Measurements from ENCODE around the gene SLAMF9.
A peak's percentile ranks its signal among the peaks of the same experiment; 100 is the strongest.

The SLAMF9 gene

GRCh38 chr1:159945483-159946241 lies 8.4 kb downstream of the SLAMF9 start, which contains the start of gene IGSF9:
IGSF9 (minus strand) TSS chr1:159945613; CDS start chr1:159943454, 2,159 bp downstream.
- DNase-seq: peak; percentile 86

- DNase-seq: no peak
Measured at GRCh38 chr1:159944623-159945455, 9.2 kb downstream of the SLAMF9 start.

GRCh38 chr1:159943908-159944622 lies 10.0 kb downstream of the SLAMF9 start:
- DNase-seq: peak; percentile 9

DNA sequence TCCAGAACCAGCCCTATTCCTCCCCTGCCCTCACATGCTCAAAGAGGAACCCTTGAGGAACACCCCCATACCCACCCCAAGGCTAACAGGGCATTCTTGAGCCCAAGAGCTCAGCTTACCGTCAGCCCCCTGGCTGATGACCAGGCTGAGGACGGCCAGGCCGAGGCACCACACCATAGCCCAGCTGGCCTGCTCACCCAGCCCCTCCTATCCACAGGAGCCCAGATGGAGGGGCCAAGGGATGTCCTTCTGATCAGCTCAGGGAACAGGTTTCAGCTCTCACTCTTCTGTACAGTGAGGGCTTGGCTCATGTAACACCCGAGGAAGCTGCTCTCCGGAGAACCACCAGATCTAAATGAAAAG lies 10.8 kb downstream of the SLAMF9 start:
- no peak for DNase-seq

DNA sequence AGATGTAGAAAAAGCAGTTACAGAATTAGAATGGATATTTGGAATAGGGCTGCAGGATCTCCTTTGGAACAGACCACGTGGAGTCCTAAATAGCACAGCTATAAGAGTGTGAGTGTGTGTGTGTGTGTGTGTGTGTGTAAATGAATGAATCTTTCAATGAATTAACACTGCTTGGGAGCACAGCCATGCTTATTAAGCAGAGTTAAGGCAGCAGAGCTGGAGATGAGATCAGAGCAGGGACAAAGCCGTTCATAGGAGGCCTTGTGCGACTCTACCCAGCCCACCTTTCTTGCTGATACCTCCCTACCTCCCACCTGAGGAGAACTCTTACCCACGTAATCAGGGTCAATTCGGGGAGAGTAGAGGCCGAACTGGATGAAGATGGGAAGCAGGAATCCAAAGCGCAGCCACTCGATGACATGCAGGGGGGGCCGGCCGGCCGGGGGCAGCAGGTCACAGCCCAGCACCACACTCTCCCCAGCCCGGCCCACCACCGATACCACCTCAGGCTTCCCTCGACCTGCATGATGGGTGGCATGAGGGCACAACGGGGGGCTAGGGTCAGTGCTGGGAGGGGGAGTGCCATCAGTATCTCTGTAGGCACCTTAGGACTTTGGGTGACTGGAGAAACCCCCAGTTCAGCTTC lies 11.3 kb downstream of the SLAMF9 start:
- DNase-seq: no peak

- no peak for DNase-seq
Measured at GRCh38 chr1:159941591-159942560, 12.2 kb downstream of the SLAMF9 start.

GRCh38 chr1:159941141-159941540 lies 12.9 kb downstream of the SLAMF9 start:
- no peak for DNase-seq

DNA sequence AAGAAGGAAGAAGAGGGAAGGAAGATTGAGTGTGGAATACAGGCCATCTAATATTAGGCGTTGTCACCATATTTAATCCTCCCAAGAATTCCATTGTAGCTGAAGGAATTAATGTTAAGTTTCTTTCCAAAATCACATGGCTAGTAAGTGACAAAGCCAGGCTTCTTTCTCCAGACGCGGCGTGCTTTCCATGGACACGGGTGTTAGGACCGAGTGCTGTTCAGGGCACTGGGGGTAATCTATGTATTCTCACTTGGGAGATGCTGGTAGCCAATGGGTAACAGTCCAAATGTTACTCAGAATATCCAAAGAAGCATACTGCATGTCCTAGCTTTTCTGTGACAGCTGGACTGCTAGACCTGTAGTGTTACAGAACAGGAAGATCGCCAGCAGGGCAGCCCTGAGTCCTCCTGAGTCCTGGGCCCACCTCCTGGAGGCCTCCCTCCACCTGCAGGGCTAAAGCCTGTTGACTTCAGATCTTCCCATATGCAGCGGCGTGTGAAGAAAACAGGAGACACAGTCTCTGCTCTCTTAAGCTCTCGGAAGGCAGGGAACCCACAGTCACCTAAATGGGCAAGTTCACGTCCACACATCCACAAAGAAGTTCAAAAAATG lies 13.9 kb downstream of the SLAMF9 start:
- DNase-seq: no peak

DNA sequence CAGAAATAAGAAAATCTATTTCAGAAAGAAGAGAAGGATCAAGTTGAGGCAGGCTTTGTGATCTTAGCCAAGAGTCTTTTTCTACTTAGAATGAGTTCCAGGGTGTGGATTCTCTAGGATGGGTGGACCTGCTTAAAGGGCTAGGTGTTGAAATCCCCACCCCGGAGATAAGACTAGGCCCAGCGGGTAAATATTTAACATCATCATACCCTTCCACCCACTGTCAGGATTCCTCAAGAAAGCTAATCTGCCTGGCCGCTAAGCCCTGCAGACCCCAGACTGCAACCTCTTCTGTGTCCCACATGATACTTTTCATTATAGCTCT lies 14.4 kb downstream of the SLAMF9 start:
- no peak for DNase-seq

GRCh38 chr1:159938905-159939677 lies 14.9 kb downstream of the SLAMF9 start:
- no peak for DNase-seq

- no peak for DNase-seq
Measured at GRCh38 chr1:159938211-159938852, 15.7 kb downstream of the SLAMF9 start.

GRCh38 chr1:159937054-159937750 lies 16.8 kb downstream of the SLAMF9 start:
- no peak for DNase-seq

DNA sequence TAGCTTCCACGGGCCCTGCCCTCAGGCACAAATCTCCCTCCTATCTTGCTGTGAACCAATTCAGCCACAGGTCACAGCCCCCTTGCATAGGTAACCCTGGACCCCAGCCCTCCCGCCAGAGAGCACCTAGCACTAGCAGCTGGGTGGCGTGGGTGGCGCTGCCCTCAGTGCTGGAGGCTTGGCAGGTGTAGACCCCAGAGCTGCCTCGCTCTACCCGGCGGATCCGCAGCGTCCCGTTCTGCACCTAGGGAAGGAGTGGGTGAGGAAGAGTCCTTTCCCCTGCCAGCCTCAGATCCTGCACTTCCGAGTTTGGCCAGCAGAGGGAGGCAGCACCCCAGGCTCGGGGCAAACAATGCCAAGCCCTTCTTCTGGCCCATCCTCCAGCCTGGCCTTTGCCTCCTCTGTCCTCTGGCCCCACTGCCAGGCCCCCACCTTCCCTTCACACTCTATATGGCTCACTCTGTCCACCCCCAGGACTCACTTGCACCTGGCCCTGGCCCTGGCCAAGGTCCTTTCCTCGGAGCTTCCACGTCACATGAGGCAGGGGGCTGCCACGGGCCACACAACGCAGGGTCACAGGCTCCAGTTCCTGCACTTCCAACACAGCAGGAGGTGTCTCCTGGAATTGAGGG lies 17.6 kb downstream of the SLAMF9 start:
- peak; percentile 35 for DNase-seq

GRCh38 chr1:159935719-159936272 lies 18.2 kb downstream of the SLAMF9 start:
- no peak for DNase-seq

DNA sequence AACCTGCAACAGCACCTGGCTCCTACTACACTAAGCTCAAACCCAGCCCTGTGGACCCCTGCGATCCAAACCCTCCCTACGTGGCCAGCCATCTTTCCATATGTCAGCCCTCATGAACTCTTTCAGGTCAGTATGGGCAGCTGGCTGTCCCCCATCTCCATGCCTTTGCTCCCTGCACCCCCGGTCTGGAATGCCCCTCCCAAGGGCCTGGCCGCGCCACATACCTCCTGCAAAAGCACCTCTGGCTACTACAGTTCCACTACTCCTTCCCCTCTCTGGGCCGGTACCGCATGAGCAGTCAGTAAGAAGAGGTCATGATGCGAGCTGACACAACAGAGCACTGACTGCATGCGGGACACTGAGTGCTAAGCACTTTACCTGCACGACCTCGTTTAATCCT lies 18.7 kb downstream of the SLAMF9 start:
- DNase-seq: no peak

DNA sequence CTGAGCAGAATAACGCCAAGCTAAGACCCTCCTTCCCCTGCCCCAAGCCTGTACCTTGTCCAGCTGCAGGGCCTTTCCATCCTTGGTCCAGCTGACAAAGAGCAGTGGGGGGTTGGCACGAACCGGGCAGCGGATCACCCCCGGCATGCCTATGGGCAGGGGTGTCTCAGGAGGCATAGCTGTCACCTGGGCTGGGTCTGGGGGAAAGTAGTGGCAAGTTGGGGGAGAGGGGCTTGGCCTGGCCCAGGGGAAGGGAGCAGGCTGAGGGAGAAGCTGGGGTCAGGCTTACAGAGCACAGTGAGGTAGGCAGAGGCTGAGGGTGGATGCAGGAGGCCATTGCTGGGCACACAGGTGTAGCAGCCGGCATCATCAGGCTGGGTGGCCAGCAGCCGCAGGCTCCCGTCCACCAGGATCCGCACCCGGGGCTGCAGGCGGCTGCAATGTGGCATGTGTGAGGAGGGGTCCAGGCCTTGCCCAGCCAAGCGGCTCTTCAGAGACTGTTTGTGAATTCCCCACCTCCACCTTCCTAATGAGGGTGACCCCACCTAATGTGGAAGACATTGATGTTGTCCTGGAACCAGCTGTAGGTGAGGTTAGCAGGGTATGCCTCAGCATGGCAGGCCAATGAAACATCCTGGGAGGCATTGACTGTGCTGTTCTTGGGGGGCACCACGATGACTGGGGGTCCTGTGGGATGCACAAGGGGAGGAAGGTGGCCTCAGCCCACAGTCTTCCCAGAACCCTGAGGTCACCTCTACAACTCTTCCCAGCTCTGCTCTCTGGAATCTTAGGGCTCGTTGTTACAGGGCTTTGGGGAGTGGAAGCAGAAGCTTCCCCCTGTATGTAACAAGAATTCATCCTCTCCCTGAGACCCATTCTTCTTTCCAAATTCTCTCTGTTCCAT lies 19.6 kb downstream of the SLAMF9 start:
- DNase-seq: no peak

DNA sequence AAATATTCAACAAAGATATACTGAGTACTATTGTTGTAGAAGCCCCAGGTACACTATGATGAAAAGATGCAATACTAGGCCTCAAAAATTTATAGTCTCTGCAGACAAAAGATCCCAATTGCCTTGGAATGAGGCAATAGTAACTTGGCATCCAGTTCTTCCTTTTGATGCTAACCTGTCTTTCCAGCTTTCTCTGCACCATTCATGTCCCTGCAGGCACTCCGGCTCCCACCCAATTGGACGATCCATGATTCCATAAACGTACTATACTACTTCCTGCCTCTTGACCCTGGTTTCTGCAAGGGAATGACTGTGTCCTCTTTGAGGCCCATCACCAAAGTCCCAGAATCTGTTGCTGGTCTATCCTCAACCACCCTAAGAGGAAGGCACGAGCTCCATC lies 20.7 kb downstream of the SLAMF9 start:
- no peak for DNase-seq

All from NCI-H1694 treated with DMSO at 0.1 percent for 48 hours (cell line).